WERI-Rb-1 (cell line): ENCODE measurements around the gene ZNF496.
"Not testable (repeated sequence)": the region's sequence is repeated elsewhere in the genome, so short reads cannot be mapped to it uniquely, and the experiment has no call there.

Experiments
- DNase-seq: peaks from one replicate; pipeline ENCODE4 v3.0.0-alpha.2; 2020
- H3K27ac ChIP-seq: fragments of 250-450 bp; sonication (Bioruptor Pico); 2 replicates; pipeline ENCODE4 v1.5.1; 2020; ENCODE audit warnings: mild to moderate bottlenecking, moderate library complexity
- H3K27me3 ChIP-seq: fragments of 250-450 bp; sonication (Bioruptor Pico); 2 replicates; pipeline ENCODE4 v1.5.1; 2021; ENCODE audit warnings: mild to moderate bottlenecking, low read depth, moderate library complexity; ENCODE audit not compliant: insufficient read depth, severe bottlenecking
- H3K36me3 ChIP-seq: fragments of 250-450 bp; sonication (Bioruptor Pico); 2 replicates; pipeline ENCODE4 v1.5.1; 2020; ENCODE audit warnings: mild to moderate bottlenecking, moderate library complexity
- H3K4me3 ChIP-seq: 2 replicates; pipeline ENCODE4 v1.5.1; 2011; ENCODE audit warnings: low read depth, mild to moderate bottlenecking, control low read depth, low read length
- H3K9me3 ChIP-seq: fragments of 250-450 bp; sonication (Bioruptor Pico); 2 replicates; pipeline ENCODE4 v1.5.1; 2021; ENCODE audit warnings: mild to moderate bottlenecking, moderate library complexity; ENCODE audit not compliant: severe bottlenecking
- TF ChIP-seq, protein P1 (sequence below): IDR thresholded peaks from 2 replicates; pipeline ENCODE4 v1.5.1; 2011; ENCODE audit warnings: low read depth, mild to moderate bottlenecking, control low read depth, inconsistent platforms, low read length

The ZNF496 gene

DNA sequence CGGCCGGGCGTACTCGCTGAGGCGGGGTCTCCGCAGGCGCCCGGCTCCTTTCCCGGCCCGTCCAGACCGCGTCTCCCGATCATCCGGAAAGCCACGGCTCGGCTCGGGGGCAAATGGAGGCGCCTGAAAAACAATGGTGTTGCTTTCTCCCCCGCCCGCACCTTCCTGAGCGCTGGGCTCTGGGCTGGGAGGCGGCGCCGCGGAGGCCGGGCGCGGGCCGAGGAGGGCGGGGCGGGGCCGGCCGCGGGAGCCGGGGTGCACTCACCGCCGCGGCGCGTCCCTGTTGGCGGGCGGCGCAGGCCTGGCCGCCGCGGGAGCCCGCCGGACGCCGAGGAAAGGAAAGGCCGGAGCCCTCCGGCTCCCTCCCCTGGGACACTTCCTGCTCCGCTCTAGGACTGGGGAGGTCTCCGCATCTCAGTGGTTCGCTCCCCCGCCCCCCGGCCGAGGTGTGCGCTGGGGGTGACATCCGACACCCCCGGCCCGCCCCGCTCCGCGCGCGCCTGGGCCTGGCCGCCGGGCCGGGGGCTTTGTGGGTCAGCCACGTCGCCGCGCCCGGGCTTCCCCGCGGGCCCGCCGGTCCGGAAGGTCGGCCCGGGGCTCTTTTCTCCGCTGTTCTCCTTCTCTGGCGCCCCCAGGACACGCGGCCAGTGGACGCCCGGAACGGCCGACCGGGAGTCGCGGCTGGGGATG lies at the start of gene ZNF496:
TSS of gene ZNF496 (minus strand) at position 343 of the 690 bp plus-strand sequence. CDS start 2,289 bp downstream, outside the sequence.
- peak within 1 kb of the TSS; percentile 88 for H3K27ac ChIP-seq
- peak; percentile 95 for DNase-seq
- peaks cover 51% of the 10 kb centered on the region for H3K36me3 ChIP-seq
- no peaks in the 10 kb centered on the region for H3K27me3 ChIP-seq
- H3K4me3 ChIP-seq, result peak within 1 kb of the TSS; percentile 83
- TF ChIP-seq, protein P1, sequence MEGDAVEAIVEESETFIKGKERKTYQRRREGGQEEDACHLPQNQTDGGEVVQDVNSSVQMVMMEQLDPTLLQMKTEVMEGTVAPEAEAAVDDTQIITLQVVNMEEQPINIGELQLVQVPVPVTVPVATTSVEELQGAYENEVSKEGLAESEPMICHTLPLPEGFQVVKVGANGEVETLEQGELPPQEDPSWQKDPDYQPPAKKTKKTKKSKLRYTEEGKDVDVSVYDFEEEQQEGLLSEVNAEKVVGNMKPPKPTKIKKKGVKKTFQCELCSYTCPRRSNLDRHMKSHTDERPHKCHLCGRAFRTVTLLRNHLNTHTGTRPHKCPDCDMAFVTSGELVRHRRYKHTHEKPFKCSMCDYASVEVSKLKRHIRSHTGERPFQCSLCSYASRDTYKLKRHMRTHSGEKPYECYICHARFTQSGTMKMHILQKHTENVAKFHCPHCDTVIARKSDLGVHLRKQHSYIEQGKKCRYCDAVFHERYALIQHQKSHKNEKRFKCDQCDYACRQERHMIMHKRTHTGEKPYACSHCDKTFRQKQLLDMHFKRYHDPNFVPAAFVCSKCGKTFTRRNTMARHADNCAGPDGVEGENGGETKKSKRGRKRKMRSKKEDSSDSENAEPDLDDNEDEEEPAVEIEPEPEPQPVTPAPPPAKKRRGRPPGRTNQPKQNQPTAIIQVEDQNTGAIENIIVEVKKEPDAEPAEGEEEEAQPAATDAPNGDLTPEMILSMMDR, result no peak
- H3K9me3 ChIP-seq, result no peaks in the 10 kb centered on the region

GRCh38 chr1:247378334-247379073 lies 46.8 kb upstream of the ZNF496 start:
- Histone ChIP-seq H3K27me3 (peaks cover 5% of the 10 kb centered on the region), H3K4me3 (no peak overlapping the region), H3K27ac (no peak overlapping the region), H3K9me3 (peaks cover 5% of the 10 kb centered on the region), H3K36me3 (no peaks in the 10 kb centered on the region)
- TF ChIP-seq, protein P1, result no peak
- DNase-seq, result no peak

GRCh38 chr1:247377656-247378055 lies 46.0 kb upstream of the ZNF496 start:
- DNase-seq, H3K27me3 ChIP-seq, H3K4me3 ChIP-seq, H3K9me3 ChIP-seq, H3K27ac ChIP-seq, H3K36me3 ChIP-seq: not testable (repeated sequence)

GRCh38 chr1:247376659-247377058 lies 45.0 kb upstream of the ZNF496 start:
- DNase-seq, result no peak
- peaks cover 5% of the 10 kb centered on the region for H3K27me3 ChIP-seq
- TF ChIP-seq, protein P1, result no peak
- peaks cover 5% of the 10 kb centered on the region for H3K9me3 ChIP-seq
- no peak overlapping the region for H3K27ac ChIP-seq
- H3K4me3 ChIP-seq, result no peak overlapping the region
- no peaks in the 10 kb centered on the region for H3K36me3 ChIP-seq

- Histone ChIP-seq H3K27ac (no peak overlapping the region), H3K27me3 (peaks cover 10% of the 10 kb centered on the region), H3K4me3 (no peak overlapping the region), H3K36me3 (no peaks in the 10 kb centered on the region), H3K9me3 (peaks cover 5% of the 10 kb centered on the region)
- TF ChIP-seq, protein P1, result no peak
- no peak for DNase-seq
Observed at GRCh38 chr1:247375747-247376146, 44.1 kb upstream of the ZNF496 start.

DNA sequence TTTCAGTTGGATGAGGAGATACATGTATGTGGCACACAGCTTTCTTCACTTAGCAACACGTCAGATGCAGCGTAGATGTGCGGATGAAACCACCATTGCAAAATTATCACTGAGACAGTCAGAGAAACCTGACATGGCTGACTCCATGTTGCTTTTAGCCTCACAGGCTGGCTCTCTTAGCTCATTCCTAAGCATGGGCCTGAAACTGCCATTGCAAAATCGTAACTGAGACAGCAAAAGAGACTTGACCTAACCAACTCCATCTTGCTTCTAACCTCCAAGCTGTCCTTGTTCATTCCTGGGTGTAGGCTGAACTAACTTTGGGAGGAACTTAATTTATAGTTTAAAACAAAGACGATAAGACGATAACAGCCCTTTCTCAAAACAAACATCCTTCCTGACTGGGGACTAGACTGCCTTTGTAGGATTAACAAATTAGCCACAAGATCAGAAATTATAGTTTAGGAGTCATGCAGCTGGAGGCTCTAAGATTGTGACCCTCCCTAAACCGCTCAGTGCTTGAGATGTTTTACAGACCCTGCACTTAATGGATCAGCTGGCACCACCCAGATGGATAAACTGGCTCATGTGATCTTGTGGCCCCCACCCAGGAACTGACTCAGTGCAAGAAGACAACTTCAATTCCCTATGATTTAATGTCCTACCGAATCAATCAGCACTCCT lies 43.1 kb upstream of the ZNF496 start:
- H3K4me3 ChIP-seq, DNase-seq, H3K27ac ChIP-seq, H3K36me3 ChIP-seq, H3K9me3 ChIP-seq: not testable (repeated sequence)
- peaks cover 18% of the 10 kb centered on the region for H3K27me3 ChIP-seq
